ENCODE results near the gene AK5. TPM values are rescaled to one million over a fixed set of nuclear protein-coding genes. Genes with fewer than 3 reads are reported as not detected.
"Not testable (repeated sequence)": the region's sequence is repeated elsewhere in the genome, so short reads cannot be mapped to it uniquely, and the experiment has no call there.

AK5 gene
- total RNA-seq, 1 donor from 2014 or later: 1.0 TPM

DNA sequence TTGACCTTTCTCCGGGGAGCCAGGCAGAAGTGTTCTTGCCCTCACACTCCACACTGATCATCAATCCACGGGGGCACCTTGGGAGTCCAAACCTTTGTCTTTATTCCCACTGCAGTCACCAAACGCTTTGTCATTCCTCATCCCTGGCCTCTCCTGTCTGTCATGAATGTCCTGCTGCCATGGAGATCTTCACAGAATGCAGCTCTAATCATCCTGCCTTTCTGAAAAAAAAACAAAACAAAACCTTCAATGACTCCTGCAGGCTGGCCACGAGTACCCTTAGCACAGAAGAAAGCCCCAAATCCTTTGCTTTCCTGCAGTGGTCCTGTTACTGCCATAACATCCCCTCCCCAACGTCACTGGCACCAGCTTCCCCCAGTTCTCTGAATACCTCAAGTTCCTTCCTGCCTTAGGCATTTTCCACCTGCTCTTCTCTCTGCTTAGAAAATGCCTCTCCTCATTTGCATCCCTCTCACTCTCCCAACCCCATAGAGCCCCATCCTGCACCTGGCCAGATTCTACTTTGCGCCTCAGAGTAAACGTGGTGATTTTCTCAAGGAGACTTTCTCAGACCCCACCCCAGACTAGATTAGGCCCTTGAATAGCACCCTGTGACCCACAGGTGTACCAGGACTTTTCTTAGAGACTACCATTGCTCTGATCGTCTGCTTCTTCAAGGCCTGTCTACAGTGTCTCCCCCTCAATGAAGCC lies 131.2 kb downstream of the AK5 start:
- Histone ChIP-seq H3K4me1 (peaks cover 6% of the 10 kb centered on the region), H3K36me3 (no peaks in the 10 kb centered on the region), H3K27me3 (ENCODE audit: low read depth) (no peaks in the 10 kb centered on the region), H3K27ac (no peak overlapping the region), H3K9me3 (no peaks in the 10 kb centered on the region), H3K4me3 (no peak overlapping the region)
- intact Hi-C loops (cut with DNase I): no loop called here
- DNase-seq (no peak), ATAC-seq (no peak)
- TF ChIP-seq, protein P1, sequence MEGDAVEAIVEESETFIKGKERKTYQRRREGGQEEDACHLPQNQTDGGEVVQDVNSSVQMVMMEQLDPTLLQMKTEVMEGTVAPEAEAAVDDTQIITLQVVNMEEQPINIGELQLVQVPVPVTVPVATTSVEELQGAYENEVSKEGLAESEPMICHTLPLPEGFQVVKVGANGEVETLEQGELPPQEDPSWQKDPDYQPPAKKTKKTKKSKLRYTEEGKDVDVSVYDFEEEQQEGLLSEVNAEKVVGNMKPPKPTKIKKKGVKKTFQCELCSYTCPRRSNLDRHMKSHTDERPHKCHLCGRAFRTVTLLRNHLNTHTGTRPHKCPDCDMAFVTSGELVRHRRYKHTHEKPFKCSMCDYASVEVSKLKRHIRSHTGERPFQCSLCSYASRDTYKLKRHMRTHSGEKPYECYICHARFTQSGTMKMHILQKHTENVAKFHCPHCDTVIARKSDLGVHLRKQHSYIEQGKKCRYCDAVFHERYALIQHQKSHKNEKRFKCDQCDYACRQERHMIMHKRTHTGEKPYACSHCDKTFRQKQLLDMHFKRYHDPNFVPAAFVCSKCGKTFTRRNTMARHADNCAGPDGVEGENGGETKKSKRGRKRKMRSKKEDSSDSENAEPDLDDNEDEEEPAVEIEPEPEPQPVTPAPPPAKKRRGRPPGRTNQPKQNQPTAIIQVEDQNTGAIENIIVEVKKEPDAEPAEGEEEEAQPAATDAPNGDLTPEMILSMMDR (IDR thresholded peaks at IDR 0.05): no peak

DNA sequence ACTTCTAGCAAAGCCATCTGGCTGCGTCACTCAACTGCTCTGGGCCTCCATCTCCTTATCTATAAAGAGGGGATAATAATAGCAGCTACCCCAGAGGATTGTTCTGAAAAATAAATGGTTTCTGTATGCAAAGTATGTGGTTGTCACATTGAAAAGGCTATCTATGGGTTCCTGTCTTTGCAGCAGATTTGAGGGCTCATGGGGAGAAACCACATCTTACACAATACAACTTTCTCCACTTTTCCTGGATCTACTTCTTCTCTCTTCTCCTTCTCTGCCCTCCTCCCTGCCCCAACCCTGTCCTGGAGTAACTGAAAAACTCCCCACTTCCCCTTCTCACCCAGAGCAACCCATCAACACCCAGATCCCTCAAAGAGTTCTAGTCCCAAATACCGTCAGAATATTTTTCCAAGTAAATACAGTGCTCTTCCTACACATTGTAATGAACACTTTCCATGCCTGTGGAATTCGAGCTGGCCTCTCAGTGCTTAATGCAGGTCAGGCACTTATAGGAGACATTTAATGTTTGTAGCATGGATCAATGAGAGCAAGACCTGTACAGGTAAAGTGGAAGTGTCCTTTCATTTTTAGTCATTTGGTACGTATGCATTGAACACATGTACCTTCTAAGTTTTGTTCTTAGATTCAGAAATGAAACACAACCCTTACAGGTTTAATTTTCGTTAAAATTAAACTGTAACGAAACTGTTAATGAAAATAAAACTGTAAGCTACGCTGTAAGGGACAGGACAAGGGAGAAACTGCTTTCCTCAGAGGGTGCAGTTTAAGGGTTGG lies 131.9 kb downstream of the AK5 start:
- Histone ChIP-seq H3K4me3 (no peak overlapping the region), H3K27ac (no peak overlapping the region), H3K27me3 (ENCODE audit: low read depth) (no peaks in the 10 kb centered on the region), H3K36me3 (no peaks in the 10 kb centered on the region), H3K9me3 (no peaks in the 10 kb centered on the region), H3K4me1 (peaks cover 6% of the 10 kb centered on the region)
- intact Hi-C loops (cut with DNase I): no loop called here
- DNase-seq: no peak
- TF ChIP-seq, protein P1 (IDR thresholded peaks at IDR 0.05): no peak
- ATAC-seq: peak; percentile 24 to 52

DNA sequence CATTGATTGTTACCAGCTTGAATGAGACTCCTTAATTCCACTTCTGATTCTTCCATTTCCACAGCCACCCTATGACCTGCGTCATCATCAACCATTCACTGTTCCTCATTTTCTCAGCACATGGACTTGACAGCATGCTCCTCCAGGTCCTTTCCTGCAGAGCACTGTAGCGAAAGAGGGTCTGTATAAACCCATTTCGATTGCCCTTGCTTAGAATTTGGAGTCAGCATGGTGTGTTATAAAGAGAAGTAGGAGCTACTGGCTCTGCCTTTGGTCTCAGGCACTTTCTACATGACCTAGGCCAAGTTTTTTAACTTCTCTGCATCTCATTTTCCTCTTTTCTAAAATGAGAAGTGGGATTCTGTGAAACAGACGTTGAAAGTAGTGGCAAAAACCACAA lies 133.8 kb downstream of the AK5 start:
- no peaks in the 10 kb centered on the region for H3K9me3 ChIP-seq
- H3K36me3 ChIP-seq: no peaks in the 10 kb centered on the region
- intact Hi-C loops (cut with DNase I): no loop called here
- no peak overlapping the region for H3K27ac ChIP-seq
- DNase-seq (no peak), ATAC-seq (peak in 1 of 2 donors; percentile 16)
- TF ChIP-seq, protein P1 (IDR thresholded peaks at IDR 0.05): no peak
- no peaks in the 10 kb centered on the region for H3K27me3 ChIP-seq (ENCODE audit: low read depth)
- peaks cover 6% of the 10 kb centered on the region for H3K4me1 ChIP-seq
- no peak overlapping the region for H3K4me3 ChIP-seq

DNA sequence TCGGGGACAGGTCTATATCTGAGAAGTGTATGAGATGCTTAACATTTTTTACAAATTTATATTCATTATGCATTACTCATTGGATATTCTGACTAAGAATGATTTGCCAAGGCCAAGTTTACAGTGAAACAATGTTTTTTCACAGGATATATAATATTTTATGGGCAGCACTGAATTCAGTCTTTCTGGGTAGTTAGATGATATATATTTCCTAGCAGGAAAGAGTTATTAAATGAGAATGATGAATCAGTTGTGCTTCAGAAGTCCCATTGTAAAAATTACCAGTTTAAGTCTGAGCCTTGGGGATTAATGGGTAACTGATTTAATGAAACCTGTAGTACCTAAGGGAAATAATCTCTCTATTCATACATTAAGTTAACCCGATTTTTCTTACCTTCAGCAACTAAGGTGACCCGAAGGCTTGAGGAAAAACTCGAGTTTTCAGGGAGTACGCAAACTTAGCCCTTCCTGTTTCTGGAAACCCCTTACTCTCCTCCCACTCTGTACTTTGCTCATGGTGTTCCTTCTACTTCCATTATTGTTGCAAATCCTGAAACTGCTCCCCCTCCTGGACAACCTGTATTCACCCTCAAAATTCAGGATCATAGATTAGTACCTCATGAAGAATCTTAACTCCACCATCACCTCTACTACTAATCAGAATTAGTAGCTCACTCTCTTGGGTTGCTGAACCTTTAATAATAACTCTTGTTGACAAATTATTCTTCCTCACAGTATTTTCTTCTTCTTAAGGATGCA lies 135.1 kb downstream of the AK5 start:
- intact Hi-C loops (cut with DNase I): no loop called here
- no peak for DNase-seq
- no peak overlapping the region for H3K4me3 ChIP-seq

DNA sequence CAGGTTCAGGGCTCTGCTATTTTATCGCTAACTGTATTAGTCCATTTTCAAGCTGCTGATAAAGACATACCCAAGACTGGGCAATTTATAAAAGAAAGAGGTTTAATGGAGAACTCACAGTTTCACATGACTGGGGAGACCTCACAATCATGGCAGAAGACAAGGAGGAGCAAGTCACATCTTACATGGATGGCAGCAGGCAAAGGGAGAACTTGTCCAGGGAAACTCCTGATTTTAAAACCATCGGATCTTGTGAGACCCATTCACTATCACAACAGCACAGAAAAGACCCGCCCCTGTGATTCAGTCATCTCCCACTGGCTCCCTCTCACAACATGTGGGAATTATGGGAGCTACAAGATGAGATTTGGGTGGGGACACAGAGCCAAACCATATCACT lies 136.2 kb downstream of the AK5 start:
- H3K9me3 ChIP-seq; DNase-seq; intact Hi-C loops (cut with DNase I); H3K4me3 ChIP-seq; ATAC-seq; H3K4me1 ChIP-seq; H3K27me3 ChIP-seq (ENCODE audit: low read depth); H3K36me3 ChIP-seq; H3K27ac ChIP-seq: not testable (repeated sequence)

More for the DNA sequence above, 135.1 kb downstream of the AK5 start:
- no peaks in the 10 kb centered on the region for H3K36me3 ChIP-seq
- H3K4me1 ChIP-seq: peaks cover 6% of the 10 kb centered on the region
- TF ChIP-seq, protein P1 (IDR thresholded peaks at IDR 0.05): peak; percentile 25
- ATAC-seq: no peak
- H3K27ac ChIP-seq: no peak overlapping the region
- no peaks in the 10 kb centered on the region for H3K9me3 ChIP-seq
- H3K27me3 ChIP-seq (ENCODE audit: low read depth): no peaks in the 10 kb centered on the region
